Stimulated activated CD8-positive, alpha-beta memory T cell treated with anti-CD3 and anti-CD28 coated beads, Interleukin-15, amount 100 ng/mL, for 24 hours (primary cell): Measurements from ENCODE around the gene PRPF6.

Experiments used
- DNase-seq: peaks from one replicate; pipeline ENCODE4 v3.0.0-alpha.2; 2020; ENCODE audit warnings: low read depth

Gene PRPF6

GRCh38 chr20:64077541-64077875 is 96.6 kb downstream of the PRPF6 start:
- no peak for DNase-seq

GRCh38 chr20:64077876-64078551 is 97.1 kb downstream of the PRPF6 start:
- no peak for DNase-seq

GRCh38 chr20:64078934-64079272 is 98.0 kb downstream of the PRPF6 start:
- DNase-seq, result no peak

DNA sequence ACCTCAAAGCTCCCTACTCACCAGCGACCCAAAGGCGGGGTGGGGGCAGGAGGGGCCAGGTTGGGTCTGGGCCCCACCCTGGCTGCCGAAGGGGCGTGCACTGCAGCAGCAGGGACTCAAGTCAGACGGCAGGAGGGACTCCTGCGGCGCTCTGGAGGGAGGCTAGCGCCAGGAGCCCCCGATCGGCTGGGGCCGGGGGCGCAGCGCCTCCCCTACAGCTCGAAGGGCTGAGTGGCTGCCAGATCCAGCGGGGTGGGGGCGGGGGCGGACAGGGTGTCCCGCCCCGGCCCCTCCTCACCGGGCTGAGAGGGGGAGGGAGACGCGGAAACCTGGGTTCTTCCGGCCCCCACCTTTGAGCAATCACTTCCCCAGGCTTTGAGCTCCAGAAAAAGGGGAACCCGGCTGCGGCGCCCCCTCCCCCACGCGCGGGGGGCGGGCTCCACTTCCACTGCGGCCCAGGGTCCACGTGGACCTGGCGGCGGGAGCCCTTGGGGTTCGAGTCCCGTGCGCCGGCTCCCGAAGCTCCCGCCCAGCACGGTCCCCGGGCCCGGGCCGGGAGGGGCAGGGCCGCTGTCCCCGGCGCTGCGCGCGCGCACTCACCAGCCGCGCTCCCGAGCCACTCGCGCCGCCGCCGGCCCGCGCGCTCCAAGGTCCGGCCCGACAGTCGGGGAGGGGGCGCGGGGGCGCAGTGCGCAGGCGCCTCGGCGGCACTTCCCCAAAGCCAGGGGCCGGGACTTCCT is 98.5 kb downstream of the PRPF6 start, which contains the start of gene RGS19:
Gene RGS19, minus strand, starts transcription at position 246 of the 740 bp plus-strand sequence. CDS start 2,632 bp downstream, outside the sequence.
- peak; percentile 40 for DNase-seq

DNA sequence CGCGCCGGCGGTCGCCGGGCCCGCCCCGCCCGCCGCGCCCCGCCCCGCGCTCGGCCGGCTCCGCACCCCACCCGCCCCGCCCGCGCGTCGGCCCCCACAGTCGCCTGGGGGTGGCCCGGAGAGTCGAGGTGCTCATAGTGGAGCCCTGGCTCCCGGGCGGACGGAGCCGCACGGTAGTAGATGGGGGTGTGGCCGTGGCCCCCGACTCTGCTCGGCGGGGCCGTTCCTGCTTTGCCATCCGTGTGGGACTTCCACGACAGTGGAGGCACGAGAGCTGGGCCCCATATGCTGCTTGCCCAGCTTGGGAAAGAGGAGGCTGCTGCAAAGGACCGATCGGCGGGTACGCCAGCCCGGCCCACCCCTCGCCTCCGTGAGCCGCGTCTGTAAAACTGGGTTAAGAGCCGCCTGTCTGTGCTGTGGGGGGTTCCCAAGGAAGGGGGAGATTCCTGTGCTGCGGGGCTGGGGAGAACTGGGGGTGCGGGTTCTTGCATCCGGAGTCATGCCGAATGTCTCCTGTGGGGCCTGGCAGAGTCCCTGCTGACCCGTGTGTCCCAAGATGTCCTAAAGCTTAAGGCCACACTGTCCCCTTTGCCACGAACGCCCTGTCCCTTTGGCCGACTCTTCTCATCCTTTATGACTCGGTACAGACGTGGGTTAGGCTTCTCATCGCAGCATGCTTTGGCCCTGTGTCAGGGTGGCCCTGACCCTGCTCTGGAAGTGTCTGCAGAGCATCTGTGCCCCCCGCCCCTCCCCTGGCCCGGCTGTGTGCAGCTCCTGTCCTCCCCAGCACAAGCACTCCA is 99.3 kb downstream of the PRPF6 start, which contains the start of gene OPRL1:
Gene OPRL1, plus strand, starts transcription at position 70 of the 800 bp plus-strand sequence. CDS start 12,639 bp downstream, outside the sequence.
- DNase-seq, result no peak

DNA sequence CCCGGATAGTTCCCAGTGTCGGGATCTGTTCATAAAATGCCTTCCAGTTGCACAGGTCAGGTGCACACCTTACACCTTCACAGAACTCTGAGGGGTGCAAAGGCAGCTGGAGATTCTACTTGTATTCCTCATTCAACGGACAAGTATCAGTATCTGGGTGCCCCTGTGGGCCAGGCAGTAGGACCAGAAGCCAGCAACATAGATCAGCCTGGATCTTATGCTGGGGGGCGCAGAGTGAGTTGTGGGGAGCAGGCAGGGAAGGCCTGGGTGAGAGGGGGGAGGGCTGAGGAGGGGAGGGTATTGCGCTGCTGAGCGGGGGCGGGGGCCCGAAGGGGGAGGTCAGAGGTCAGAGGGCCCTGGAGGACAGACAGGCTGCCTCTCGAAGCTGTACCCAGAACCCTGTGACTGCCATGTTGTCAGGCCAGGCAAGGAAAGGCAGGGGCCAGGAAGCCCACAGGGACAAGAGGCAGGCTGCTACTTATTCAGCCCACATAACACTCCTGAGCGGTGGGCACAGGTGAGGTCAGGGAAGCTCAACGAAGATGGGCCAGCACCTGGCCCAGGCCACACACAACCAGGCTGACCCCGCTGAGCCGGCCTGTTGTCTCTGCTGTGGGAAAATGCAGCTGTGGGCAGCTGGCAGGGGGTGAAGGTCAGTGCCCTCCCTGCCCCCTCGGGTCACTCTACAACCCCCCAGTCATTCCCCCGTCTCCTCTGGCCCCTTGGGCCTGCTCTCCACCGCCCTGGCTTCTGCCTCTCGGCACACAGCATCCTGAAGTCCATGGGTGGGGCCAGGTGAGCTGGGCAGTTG is 100.1 kb downstream of the PRPF6 start:
- no peak for DNase-seq

GRCh38 chr20:64081624-64081964 is 100.7 kb downstream of the PRPF6 start:
- no peak for DNase-seq

DNA sequence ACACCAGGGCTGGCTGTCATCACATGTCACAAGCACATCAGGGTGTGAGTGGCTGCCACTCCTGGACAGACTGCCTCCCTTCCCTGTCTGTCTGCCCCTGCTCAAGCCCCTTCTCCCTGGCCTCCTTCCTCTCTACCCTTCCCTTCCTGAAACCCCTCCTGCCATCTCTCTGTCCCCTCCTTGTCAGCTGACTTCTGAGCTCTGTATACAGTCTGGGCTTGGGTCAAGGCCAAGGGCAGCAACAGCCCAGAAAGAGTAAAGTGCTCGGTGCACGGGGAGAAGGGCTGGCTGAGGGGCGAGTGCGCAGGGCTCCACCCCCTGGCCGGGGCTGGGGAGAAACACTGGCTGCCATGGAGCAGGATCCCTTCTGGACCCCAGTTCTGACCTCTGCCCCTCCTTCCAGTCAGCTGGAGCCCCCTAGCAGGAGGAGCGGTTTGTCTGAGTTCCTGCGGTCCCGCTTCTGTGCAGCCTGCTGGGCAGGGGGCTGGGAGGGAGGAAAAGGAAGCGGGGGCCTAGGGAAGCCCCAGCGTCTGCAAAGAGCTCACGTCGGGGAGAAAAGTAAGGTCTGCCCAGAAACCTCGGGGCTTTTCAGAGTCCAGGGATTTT is 101.3 kb downstream of the PRPF6 start:
- DNase-seq, result no peak
